ENCODE results near the gene CAPN9.

The CAPN9 gene

DNA sequence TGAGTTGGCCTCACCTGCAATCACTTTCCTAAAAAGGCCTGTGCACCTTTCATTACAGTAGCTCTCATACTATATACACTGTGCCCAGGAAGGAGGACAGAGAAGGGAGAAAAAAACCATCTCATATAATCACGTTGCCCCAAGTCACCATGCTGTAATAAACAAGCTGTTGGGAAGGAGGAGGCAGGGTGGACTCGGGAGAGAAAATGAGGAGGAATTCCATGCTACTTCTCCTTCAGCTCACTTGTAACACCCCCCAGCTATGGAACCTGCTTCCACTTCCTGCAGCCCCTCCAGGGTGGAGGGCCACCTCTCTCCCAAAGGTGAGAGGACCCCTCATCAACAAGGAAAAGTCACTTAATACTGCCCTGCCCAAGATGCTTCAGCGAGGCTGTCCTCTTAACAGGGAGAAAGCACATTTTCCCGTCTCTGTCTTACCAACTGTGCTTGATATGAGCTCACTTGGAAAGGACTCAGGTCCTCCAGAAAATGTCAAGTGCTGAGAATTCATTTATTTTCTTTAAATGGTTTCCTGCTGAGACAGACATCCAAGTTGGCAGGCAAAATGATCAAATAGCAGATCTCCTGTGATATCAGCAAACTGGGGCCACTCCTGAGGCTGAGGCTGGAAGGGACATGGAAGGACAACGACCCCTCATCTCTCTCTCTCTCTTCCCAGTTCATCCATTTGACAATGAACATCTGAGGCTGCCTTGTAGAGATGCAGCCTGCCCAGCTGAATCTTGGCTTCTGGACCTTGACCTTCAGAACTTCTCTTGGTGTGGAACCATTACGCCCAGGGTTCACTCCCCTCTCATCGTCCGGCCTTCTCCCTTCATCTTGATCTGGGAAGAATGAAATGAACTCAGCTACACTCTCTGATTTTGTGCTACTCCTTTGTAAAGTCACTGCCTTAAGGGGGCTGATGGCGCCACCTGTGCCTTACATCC is 54.0 kb downstream of the CAPN9 start:
- no peak for DNase-seq

DNA sequence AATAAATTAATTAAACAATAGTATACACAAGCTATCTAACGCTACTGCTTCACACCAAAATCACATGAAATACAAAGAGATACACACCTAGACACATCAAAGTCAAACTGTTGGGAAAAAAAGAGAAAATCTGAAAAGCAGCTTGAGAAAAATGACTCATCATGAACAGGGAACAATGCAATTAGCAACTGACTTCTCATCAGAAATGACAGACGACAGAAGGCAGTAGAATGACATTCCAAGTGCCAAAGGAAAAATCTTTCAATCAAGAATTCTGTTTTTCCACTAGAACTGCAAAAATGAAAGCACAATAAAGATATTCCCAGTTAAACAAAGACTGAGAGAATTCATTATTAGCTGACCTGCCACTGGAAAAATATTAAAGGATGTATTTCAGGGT is 57.2 kb downstream of the CAPN9 start:
- no peak for DNase-seq

DNA sequence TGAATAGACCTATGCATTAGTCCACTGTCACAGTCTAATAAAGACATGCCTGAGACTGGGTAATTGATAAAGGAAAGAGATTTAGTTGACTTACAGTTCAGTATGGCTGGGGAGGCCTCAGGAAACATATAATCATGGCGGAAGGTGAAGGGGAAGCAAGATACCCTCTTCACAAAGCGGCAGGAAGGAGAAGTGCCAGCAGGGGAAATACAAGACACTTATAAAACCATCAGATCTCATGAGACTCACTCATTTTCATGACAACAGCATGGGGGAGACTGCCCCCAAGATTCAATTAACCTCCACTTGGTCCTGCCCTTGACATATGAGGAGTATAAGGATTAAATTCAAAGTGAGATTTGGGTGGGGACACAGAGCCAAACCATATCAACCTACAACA is 59.4 kb downstream of the CAPN9 start:
- DNase-seq = no peak

DNA sequence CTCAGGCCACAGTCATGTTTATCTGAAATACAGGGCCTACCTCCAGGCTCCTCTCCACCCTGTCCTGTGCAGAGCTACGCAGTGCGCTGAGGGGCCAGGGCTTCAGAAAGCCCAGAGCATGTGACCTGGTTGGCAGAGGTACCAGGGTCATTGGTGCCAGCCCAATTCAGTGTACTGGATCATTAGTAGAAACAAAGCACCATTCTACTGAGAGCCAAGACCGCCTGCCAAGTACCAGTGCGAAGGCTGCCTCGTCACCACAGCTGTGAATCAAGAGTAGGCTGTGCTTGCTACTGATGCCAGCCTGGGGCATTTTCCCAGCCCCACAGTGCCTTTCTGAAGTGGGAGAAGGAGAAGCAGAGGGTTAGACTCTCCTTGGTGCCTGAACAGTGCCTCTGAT is 59.8 kb downstream of the CAPN9 start:
- DNase-seq = peak; percentile 96

DNA sequence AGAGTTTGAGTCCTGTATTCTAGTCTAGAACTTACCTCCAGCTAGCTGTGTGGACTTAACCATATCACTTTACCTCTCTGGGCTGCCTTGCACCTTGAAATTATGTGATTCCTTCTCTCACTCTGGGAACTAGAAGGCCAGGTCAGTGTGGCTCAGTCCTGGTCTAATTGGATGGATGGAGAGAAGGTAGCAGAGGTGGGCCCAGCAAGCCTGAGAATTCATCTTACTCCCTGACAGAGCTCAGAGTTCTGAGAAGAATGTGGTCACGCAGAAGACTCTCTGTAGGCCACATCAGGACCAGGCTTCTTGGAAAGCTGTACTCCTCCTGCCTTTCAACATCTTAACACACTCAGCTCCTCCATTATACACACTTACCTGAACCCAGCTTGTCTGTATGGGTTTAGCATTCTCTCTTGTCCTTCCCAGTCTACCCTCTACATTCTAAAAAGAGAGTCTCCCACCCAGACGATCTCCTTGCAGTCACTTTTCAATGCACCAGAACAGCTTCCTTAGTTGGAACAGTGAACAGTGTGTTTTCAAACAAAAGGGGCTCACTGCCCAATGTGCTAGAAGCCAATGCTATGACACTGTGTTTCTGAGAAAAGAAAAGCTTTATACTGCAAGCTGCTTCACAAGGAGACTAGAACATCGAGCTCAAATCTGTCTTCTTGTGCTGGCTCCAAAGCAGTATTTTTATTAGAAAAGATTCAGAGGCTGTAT is 60.5 kb downstream of the CAPN9 start:
- peak; percentile 89 for DNase-seq

DNA sequence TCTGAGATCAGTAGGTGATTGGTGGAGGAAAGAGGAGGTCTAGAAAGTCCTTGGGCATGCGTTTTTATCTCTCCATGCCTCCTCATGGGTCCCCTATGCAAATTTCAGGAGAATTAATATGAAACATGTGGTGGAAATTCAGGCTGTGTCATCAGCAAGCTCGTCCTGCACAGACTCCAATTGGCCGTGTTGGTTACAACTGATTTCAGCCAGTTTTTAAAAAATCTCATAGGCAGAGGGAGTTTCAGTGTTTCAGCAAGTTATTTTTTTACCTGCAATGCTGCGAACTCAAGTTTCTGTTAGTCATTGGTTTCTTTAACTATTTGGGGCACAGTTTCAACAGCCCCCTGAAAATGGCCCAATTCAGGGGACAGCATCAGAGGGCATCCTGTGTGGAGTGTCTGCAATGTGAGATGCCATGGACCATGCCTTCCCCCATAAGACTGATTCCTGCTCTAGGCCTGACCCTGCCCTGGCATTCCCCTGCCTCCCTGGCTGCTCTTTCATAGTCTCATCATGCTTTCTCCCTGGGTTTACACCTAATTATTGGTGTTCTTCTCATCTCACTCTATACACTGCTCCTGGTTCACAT is 61.2 kb downstream of the CAPN9 start:
- no peak for DNase-seq

DNA sequence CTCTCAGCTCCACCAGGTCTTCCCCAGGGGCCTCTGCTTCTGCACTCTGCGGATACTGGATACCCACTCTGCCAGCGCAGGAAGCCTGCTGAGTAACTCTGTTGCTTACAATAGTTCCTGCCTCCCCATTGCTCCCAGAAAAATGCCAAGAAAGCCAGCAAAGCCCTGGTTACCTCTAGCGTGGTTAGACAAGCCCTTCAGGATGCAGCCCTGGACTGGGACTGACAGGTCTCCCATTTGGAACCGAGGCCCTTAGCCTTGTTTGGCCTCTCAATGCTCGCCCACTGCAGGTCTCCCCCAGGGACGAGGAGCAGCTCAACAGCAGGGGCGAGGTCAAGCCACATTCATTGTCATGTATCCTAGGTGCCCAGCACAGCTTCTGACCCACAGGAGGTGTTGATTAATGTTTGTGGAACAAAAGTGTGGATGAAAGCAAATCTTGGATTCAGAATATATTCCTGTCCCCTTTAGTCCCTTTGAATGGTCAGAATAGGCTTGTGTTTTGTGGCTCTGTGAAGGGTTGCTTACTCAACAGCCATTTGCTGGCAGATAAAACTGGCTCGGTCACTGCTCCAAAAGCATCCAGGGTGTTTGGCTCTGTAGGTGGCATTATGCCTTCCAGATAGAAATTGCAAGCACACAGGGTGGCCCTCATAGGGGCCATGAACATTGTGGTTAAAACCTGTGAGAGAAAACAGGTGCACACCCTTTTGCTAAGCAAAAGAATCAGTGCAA is 62.2 kb downstream of the CAPN9 start:
- DNase-seq = peak; percentile 64

DNA sequence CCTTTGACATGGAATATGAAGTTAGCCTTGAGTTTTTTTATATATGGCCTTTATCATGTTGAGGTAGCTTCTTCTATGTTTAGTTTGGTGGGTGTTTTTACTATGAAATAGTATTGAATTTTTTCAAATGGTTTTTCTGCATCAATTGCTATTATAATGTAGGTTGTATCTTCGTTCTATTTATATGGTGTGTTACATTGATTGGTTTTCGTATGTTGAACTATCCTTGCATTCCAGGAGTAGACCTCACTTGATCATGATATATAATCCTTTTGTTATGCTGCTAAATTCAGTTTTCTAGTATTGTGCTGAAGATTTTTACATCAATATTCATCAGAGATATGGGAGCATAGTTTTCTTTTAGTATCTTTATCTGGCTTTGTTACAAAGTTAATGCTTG is 65.4 kb downstream of the CAPN9 start:
- DNase-seq = no peak

DNA sequence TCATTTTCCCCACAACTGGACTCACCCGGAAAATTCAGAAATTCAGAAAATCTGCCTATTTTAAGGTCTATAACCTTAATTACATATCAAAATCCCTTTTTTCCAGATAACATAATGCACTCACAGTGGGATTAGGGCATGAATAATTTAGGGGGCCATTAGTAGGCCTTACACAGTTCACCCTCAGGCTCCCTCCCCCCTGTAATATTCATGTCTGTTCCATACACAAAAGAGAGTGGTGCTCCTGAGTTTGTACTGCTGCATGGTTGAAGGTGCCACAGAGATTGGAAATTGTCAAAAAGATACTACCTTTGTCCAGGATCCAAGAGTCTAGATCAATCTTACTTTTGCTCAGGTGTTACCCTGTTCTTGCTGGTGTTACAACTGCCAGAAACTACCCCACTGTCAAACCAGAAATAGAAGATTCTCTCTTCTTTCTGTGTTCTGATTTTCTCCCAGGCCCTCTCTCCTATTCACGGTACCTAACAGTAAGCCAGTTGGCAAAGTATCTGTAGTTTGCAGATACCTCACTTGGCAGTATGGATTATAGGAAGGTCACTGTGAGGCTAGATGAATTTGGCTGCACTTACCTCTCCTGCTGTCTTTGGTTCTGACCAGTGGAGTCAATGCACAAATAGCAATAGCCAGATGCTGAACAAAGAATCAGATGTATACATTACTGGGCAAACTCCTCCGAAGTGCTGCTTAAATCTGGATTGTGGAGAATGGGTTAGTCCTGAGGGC is 67.9 kb downstream of the CAPN9 start:
- DNase-seq = no peak

DNA sequence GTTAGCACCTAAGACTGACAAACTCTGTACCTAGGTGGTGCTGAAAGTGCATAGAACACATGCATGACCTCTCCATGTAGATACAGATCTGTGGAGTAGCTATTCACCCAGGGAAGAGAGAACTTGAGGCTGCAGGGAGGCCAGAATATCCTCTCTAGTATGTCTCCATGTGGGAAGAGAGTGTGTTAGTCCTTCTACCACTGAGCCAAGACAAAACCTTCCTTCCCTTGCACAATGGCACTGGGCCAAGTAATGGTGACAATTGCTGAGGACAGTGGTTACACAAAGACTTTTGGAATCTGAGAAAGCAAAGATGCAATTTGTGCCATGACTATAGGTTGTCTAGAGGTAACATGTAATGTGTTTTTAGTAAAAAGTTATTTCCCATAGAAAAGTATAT is 68.8 kb downstream of the CAPN9 start:
- no peak for DNase-seq

DNA sequence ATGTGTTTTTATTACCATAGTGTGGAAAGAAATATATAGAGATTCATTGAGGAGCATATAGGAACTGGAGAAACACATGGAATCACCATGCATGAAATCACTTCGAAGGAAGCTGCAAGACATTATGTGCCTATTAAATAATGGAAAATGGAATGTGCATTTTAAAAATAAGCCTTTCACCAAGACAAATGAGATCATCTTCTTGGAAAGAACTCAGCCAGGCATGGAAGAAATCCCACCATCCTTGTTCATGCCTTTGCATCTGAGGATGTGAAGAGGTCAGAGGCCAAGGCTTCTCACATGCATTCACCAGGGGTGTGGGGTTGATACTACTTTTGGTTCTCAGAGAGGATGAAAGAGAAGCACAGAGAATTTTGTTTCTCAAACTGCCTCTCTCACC is 71.2 kb downstream of the CAPN9 start:
- DNase-seq = no peak

DNA sequence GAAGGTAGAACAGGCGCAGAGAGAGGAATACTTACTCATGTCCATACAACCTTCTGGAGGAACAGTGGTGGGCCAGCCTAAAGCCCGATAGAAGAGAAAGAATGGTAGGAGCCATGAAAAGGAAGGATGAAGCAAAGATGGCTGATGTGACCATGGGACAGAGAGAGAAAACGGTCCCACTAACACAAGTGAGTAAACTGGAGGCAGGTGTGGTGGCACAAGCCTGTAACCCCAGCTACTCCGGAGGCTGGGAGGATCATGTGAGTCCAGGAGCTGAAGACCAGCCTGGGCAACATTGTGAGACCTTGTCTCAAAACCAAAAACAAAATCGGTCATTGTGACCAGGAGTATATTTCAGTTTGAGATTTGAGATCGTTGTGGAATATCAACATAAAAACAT is 71.7 kb downstream of the CAPN9 start:
- DNase-seq = no peak

DNA sequence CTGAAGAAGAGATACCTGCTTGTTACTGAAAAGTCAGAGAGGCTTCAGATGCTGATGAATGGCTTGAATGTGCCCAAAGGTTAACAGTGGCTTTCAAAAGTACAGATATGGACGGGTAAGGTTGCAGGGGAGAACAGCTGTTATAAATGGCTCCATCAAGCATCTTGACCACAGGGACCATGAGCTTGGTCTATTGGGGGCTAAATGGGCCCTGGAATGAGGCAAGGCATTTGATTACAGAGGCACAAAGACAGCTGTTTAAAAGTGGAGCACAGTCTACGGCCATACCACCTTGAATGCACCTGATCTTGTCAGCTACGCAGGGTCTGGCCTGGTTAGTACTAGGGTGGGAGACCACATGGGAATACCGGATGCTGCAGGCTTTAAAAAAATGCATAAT is 72.8 kb downstream of the CAPN9 start:
- DNase-seq = no peak

DNA sequence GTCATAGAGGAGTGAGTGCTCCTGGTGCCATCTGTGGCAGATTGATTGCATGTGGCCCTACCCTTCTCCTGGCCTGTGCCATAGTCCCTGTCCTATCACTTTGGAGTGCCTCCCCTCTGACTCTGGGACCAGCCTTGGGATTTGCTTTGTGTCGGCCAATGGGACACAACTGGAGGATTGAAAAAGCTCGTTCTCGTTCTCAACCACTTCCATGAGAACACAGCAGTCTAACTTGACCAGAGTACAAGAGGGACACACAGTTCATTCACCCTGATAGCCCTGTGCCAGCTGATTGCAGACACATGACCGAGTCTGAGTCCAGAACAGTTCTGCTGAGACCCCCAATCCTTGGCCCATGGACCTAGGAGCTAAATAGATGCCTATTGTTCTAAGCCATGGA is 73.4 kb downstream of the CAPN9 start:
- DNase-seq = peak; percentile 84

DNA sequence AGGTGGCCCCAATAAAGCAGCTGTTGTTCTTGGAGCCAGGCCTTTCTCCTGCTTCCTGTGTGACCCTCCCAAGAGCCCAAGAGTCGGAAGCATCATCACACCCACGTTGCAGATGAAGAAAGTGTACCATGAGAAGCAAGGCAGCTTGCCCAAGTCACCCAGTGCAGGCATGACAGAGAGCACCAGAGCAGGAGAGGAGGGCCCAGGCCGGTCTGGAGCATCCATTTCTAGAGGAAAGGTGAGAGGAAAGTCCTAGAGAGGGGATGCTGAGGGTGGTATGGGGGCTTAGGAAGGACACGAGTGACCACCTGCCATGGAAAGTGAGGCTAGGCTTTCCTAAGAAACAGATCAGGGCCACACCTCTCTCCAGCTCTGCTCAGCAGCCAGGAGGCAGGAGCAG is 74.2 kb downstream of the CAPN9 start:
- DNase-seq = no peak

DNA sequence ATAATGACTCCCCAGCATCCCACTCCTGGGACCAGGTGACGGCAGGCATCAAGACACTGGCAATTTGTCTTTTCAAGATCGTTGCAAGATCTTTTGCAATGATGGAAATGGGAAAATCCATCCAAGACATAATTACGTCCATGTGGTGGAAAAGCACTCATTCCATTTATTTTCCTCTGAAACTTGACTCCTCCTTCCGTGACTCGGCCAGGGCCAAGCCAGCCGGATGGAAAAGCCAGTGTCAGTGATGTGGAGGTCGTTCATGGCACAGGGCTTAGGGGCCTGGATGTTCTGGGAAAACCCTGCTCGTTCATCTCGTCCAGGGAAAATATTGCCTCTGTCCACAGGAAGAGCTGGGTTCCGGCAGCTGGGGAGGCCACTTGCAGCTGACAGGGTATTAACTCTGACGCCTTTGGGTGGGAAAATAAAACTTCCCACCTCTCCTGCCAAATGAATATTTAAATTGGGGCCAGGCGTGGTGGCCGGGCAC is 74.9 kb downstream of the CAPN9 start:
- DNase-seq = no peak

DNA sequence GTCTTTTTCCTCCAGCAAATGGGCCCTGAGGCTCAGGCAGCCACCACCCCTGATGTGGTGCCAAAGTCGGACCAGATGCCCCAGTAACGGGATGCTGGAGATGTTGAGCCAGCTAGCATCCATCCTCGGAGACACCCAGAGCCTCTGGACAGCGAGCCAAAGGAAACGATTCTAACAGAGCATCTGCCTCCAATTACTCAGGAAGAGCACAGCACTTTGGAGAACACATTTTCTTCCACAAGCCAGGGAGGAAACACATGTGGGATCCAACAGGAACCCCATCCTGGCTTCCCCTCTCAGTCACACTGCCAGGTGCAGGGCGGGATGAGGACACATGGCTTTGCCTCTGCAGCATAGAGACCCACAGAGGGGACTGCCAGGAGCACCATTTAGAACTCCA is 76.2 kb downstream of the CAPN9 start:
- DNase-seq = no peak

DNA sequence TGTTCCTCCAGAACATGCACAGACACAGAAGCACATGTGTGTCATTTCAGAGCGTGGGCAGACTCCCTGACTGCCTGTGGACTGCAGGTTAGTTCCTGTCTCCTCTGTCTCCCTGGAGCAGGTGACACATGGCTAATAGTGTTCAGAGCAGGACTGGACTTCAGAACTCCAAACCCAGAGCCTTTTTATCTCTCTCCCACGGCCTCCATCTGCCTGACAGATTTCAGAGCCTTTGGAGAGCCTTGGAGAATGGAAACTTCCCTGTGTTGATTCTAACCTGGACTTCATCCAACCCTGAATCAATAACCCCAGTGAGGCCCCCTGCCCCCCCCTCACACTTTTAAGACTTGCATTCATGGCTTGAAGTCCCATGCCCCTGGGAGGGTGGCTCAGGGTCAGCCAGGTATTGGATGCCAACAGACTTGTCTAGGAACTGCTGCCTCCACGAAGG is 76.8 kb downstream of the CAPN9 start:
- DNase-seq = no peak

DNA sequence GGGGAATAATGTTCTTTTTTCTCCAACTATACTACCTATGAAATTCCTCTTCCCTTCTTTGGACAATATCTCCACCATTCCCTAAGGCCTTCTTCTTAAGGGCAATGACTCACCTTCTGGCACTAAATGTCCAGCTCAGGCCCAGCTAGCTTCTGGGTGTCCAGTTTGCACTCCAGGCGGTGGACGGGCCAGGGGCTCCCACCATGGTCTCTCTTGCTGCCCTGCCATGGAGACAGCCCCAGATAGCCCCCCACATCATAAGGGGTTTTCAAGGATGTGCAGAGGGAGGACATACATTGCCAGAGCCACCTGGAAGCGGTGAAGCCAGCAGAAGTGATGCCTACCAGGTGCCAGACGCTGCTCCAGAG is 77.3 kb downstream of the CAPN9 start:
- DNase-seq = no peak

DNA sequence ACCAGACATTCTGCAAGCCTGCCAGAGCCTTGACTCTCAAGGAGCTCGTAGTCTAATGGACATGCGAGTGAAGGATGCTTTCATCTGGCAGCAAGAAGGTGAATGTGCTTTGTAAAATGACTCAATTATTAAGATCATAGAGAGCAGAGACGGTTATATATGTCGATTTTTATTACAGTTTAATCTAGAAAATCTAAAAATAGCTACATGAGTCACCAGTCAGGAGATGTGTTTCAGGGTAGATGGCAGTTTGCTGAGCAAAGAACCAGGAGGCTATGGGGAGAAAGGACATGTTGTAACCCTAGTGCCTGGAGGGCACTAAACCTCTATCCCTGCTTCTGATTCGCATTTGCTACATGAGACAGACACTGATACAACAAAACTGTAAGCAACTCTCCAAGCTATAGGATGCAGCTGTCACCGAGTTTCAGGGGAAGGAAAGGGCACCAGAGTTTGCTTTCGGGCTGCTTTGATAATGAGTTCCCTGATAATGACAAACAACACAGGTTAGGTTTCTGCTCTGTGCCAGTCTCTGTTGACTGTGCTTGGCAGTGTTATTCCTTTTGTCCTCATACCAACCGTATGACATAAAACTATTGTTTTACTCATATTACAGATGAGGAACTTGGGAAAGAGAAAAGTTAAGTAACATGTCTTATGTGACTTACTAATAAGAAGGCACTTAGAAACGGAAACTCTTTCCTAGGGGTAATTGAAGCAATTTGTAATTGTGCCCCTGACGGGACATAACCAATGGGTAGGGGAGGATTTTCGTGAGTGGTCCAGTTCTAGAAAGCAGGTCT is 77.9 kb downstream of the CAPN9 start:
- DNase-seq = no peak

DNA sequence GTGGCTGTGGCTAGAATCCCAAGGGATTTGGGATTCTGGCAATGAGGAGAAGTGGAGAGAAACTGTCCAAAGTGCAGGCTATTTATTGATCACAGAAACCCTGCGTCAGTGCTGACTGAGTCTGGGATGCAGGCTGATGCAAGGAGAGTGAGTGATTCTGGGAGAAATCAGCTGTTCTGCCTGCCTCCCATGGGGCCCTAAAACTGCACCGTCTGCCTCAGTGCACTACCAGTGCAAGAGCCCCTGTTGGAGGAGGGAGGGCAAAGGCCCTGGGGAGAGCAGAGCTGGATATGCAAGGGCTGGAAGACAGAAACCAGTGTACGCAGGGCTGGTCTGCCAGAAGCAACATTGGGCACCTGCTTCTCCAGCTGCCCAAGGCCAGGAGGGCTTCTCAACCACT is 78.6 kb downstream of the CAPN9 start:
- DNase-seq = no peak

All from midbrain (tissue), 1 donor.